Urothelium cell line (cell line): ENCODE data around the gene OR4K17.
"Not testable (repeated sequence)": the region's sequence is repeated elsewhere in the genome, so short reads cannot be mapped to it uniquely, and the experiment has no call there.

Experiments used
- DNase-seq: peaks from one replicate; pipeline ENCODE4 v3.0.0; 2011; ENCODE audit warnings: low spot score, mixed read lengths
- FAIRE-seq: peaks from 2 replicates; lab custom pipeline; 2011; peaks lifted over from hg19 to GRCh38; lab: Jason Lieb, UNC

The OR4K17 gene

GRCh38 chr14:20110438-20110837 is at the start of gene OR4K17:
Gene OR4K17 (plus strand): TSS chr14:20110739. CDS start chr14:20117500, 6,761 bp downstream.
- DNase-seq: no peak
- no peak for FAIRE-seq

GRCh38 chr14:20092050-20092449 is 18.5 kb upstream of the OR4K17 start:
- no peak for DNase-seq
- FAIRE-seq: no peak

GRCh38 chr14:20093442-20093841 is 17.1 kb upstream of the OR4K17 start:
- DNase-seq (no peak), FAIRE-seq (no peak)

GRCh38 chr14:20098926-20099770 is 11.4 kb upstream of the OR4K17 start:
- not testable (repeated sequence) for DNase-seq, FAIRE-seq

GRCh38 chr14:20112321-20112720 is 1.8 kb downstream of the OR4K17 start:
- FAIRE-seq (no peak), DNase-seq (no peak)

GRCh38 chr14:20116748-20117147 is 6.2 kb downstream of the OR4K17 start:
- DNase-seq (no peak), FAIRE-seq (no peak)

- DNase-seq (no peak), FAIRE-seq (no peak)
Measured at GRCh38 chr14:20118795-20119194, 8.3 kb downstream of the OR4K17 start.

- FAIRE-seq (no peak), DNase-seq (no peak)
Measured at GRCh38 chr14:20138520-20138919, 28.0 kb downstream of the OR4K17 start, which contains the start of gene OR4N5. Gene OR4N5 (plus strand): TSS chr14:20138820. CDS start chr14:20143736, 4,916 bp downstream.

- FAIRE-seq (no peak), DNase-seq (no peak)
Measured at GRCh38 chr14:20143911-20144310, 33.4 kb downstream of the OR4K17 start.

- no peak for DNase-seq
- FAIRE-seq: no peak
Measured at GRCh38 chr14:20144820-20145219, 34.3 kb downstream of the OR4K17 start.

GRCh38 chr14:20164462-20164861 is 53.9 kb downstream of the OR4K17 start:
- FAIRE-seq (no peak), DNase-seq (no peak)

GRCh38 chr14:20167091-20167490 is 56.6 kb downstream of the OR4K17 start:
- no peak for DNase-seq
- FAIRE-seq: no peak

- peak; percentile 48 for DNase-seq
- peak; percentile 9 for FAIRE-seq
Measured at GRCh38 chr14:20169852-20170251, 59.3 kb downstream of the OR4K17 start.
